ENCODE measurements around the gene IL11.

DNA sequence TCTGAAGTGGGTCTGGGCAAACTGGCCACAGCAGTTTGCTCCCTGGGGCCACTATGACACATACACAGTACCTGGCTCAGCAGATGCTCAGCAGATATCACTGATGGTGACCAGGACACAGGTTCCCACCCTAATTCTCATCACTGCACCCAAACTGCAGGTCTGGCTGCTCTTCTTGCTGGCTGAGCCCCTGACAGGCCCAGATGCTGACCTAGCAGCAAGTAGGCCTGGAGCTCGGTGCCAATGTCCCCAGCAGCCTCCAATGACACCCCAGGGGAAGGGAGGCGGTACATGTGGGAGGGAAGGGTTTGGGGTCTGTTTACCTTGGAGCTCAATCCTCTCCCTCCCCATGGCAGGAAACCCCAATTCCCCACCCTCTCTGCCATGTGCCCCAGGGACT is 32.2 kb upstream of the IL11 start:
- TF ChIP-seq CTCF (IDR thresholded peaks at IDR 0.05; ENCODE audit: insufficient read depth, low read depth, low read length) (no peak), EZH2 (IDR thresholded peaks at IDR 0.05; ENCODE audit: insufficient read depth, low read length) (no peak)
